ENCODE measurements around the gene ZNHIT6. TPM values are rescaled to one million over a fixed set of nuclear protein-coding genes. Genes with fewer than 3 reads are reported as not detected.

ZNHIT6 gene
- total RNA-seq, 1 experiment from 2014 or later, result 28.0 TPM

DNA sequence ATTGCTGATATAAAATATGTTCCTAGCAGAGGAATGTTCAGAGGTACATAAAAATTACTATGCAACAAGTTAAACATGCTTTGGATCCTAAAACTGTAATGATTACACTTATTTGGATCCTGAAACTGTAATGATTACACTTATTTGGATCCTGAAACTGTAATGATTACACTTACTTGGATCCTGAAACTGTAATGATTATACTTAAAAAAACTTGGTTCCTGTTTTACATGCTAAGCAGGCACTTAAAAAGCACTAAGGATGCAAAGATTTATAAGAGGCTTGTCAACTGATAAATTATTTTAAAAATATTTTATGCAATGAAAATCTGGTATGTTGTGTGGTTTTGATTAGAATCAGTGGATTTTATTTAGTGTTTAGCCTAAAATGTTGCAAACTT, 47.7 kb downstream of the ZNHIT6 start:
- Histone ChIP-seq H3K9me2 (replicated peaks; ENCODE audit: insufficient read depth, low read length) (no peaks in the 10 kb centered on the region), H3K4me2 (ENCODE audit: low read depth, low read length, poor library complexity, severe bottlenecking) (peak overlapping the region; percentile 48), H3K4me1 (ENCODE audit: low read length) (peaks cover 53% of the 10 kb centered on the region), H3K27me3 (ENCODE audit: low read length) (no peaks in the 10 kb centered on the region), H3K79me2 (ENCODE audit: low read length) (peaks cover 24% of the 10 kb centered on the region), H3K36me3 (ENCODE audit: insufficient read depth, low read length) (no peaks in the 10 kb centered on the region; the same call in 1 of the 2 replicates), H4K20me1 (ENCODE audit: insufficient read depth, low read depth, low read length) (0 out of 2 replicates have a peak, but pooled peaks cover 5% of the 10 kb centered on the region), H3K4me3 (ENCODE audit: low read length) (no peak overlapping the region), H3K9me3 (ENCODE audit: low read length) (no peaks in the 10 kb centered on the region), H2AFZ (ENCODE audit: low read length) (no peak overlapping the region), H3K27ac (ENCODE audit: low read length) (peak overlapping the region; percentile 68), H3K9ac (ENCODE audit: low read length) (no peak overlapping the region)
- DNase-seq, result no peak

DNA sequence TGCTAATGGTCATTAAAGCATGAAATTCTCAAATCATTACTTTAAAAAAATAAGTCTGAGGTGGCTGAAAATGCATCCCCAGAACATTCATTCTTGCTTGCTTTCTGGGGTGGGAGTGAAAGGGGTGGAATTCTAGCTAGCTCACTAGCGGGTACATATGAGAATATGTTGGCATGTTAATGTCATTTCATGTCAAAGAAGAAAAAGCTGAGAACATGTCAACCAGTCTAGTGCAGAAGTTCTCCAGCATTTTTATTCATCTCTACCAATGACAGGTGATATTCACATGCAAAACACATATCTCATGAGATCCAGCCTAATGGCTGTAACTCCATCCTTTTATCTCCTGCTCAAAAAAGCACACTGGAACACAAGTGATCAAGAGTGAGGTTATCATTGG, 49.1 kb downstream of the ZNHIT6 start:
- H3K4me1 ChIP-seq (ENCODE audit: low read length), result peaks cover 57% of the 10 kb centered on the region
- H3K4me2 ChIP-seq (ENCODE audit: low read depth, low read length, poor library complexity, severe bottlenecking), result peak overlapping the region; percentile 48
- H3K9me2 ChIP-seq (replicated peaks; ENCODE audit: insufficient read depth, low read length), result no peaks in the 10 kb centered on the region
- DNase-seq, result no peak
- H3K36me3 ChIP-seq (ENCODE audit: insufficient read depth, low read length), result peaks cover 10% of the 10 kb centered on the region; the same call in 1 of the 2 replicates
- peak overlapping the region; percentile 68; the same call in 1 of the 2 replicates for H3K27ac ChIP-seq (ENCODE audit: low read length)
- peaks cover 24% of the 10 kb centered on the region for H3K79me2 ChIP-seq (ENCODE audit: low read length)
- 0 out of 2 replicates have a peak, but pooled peaks cover 5% of the 10 kb centered on the region for H4K20me1 ChIP-seq (ENCODE audit: insufficient read depth, low read depth, low read length)
- no peaks in the 10 kb centered on the region for H3K27me3 ChIP-seq (ENCODE audit: low read length)
- no peak overlapping the region for H2AFZ ChIP-seq (ENCODE audit: low read length)
- H3K9me3 ChIP-seq (ENCODE audit: low read length), result no peaks in the 10 kb centered on the region
- H3K4me3 ChIP-seq (ENCODE audit: low read length), result no peak overlapping the region
- no peak overlapping the region for H3K9ac ChIP-seq (ENCODE audit: low read length)

DNA sequence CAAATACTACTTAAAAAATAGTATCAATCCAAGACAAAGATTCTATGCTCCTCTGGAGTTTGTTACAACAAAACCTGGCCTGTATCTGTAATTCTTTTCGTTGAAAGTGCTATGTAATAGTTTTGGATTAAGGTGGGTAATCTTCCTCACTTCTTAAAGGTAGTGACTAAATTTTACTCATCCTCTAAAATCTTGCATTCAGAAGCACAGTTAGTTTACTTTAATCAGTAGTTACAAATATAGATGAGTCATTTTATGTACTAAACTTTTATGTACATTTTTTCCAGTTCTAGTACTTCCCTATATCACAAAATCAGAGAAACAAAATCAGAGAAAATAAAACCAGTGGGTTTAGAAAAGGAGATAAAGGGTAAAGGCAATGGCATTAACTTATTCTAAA, 51.3 kb downstream of the ZNHIT6 start:
- Histone ChIP-seq H3K4me2 (ENCODE audit: low read depth, low read length, poor library complexity, severe bottlenecking) (no peak overlapping the region), H3K4me3 (ENCODE audit: low read length) (no peak overlapping the region), H3K4me1 (ENCODE audit: low read length) (peaks cover 36% of the 10 kb centered on the region), H4K20me1 (ENCODE audit: insufficient read depth, low read depth, low read length) (0 out of 2 replicates have a peak, but pooled peaks cover 5% of the 10 kb centered on the region), H3K27me3 (ENCODE audit: low read length) (no peaks in the 10 kb centered on the region), H3K9me2 (replicated peaks; ENCODE audit: insufficient read depth, low read length) (no peaks in the 10 kb centered on the region), H2AFZ (ENCODE audit: low read length) (no peak overlapping the region), H3K27ac (ENCODE audit: low read length) (no peak overlapping the region), H3K9me3 (ENCODE audit: low read length) (no peaks in the 10 kb centered on the region), H3K9ac (ENCODE audit: low read length) (no peak overlapping the region), H3K36me3 (ENCODE audit: insufficient read depth, low read length) (peaks cover 28% of the 10 kb centered on the region), H3K79me2 (ENCODE audit: low read length) (peaks cover 16% of the 10 kb centered on the region)
- no peak for DNase-seq

DNA sequence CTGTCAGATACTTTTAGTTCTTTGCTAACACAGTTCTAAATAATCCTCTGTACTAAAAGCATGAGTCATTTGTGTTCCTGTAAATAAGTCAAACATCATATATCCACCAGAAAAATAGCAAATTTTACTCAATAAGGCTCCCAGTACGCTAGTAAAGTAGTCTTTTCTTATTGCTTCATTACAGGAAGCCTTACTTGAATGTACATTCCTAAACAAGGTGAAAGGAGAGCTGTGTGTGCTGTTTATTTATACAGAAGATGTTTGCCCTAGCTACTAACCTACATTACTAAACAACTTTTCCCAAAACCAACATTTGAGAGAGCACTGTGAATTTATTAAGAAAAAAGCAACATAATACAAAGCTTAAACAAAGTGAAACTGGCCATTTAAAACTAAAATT, 52.0 kb downstream of the ZNHIT6 start:
- 0 out of 2 replicates have a peak, but pooled peaks cover 2% of the 10 kb centered on the region for H4K20me1 ChIP-seq (ENCODE audit: insufficient read depth, low read depth, low read length)
- no peak for DNase-seq
- H3K27me3 ChIP-seq (ENCODE audit: low read length), result no peaks in the 10 kb centered on the region
- peaks cover 15% of the 10 kb centered on the region for H3K79me2 ChIP-seq (ENCODE audit: low read length)
- no peak overlapping the region for H3K4me3 ChIP-seq (ENCODE audit: low read length)
- no peak overlapping the region for H3K4me2 ChIP-seq (ENCODE audit: low read depth, low read length, poor library complexity, severe bottlenecking)
- no peak overlapping the region for H3K9ac ChIP-seq (ENCODE audit: low read length)
- peaks cover 29% of the 10 kb centered on the region for H3K4me1 ChIP-seq (ENCODE audit: low read length)
- no peak overlapping the region for H2AFZ ChIP-seq (ENCODE audit: low read length)
- peaks cover 30% of the 10 kb centered on the region for H3K36me3 ChIP-seq (ENCODE audit: insufficient read depth, low read length)
- no peaks in the 10 kb centered on the region for H3K9me3 ChIP-seq (ENCODE audit: low read length)
- H3K27ac ChIP-seq (ENCODE audit: low read length), result no peak overlapping the region
- no peaks in the 10 kb centered on the region for H3K9me2 ChIP-seq (replicated peaks; ENCODE audit: insufficient read depth, low read length)

DNA sequence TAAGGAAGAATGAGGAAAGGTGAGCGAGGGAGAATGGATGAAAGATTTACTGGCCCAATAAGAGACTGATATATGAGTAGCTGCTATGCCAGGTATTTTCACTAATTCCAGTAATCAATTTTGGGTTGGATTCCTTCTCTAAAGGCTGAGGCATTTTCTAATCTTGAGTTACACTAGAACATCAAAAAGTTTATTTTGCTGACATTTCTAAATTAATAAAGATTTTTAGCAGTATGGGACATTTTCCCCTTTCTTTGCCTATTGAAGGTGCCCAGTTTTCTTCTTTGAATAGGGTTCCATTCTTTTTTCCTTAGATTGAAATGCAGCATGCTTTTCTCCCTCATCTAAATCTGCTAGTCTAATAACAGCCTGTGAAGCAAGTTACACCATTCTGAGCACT, 52.9 kb downstream of the ZNHIT6 start:
- Histone ChIP-seq H2AFZ (ENCODE audit: low read length) (no peak overlapping the region), H3K27me3 (ENCODE audit: low read length) (no peaks in the 10 kb centered on the region), H4K20me1 (ENCODE audit: insufficient read depth, low read depth, low read length) (no peaks in the 10 kb centered on the region), H3K4me1 (ENCODE audit: low read length) (peaks cover 19% of the 10 kb centered on the region), H3K36me3 (ENCODE audit: insufficient read depth, low read length) (peaks cover 36% of the 10 kb centered on the region), H3K9me2 (replicated peaks; ENCODE audit: insufficient read depth, low read length) (no peaks in the 10 kb centered on the region), H3K27ac (ENCODE audit: low read length) (no peak overlapping the region), H3K4me2 (ENCODE audit: low read depth, low read length, poor library complexity, severe bottlenecking) (no peak overlapping the region), H3K79me2 (ENCODE audit: low read length) (peaks cover 12% of the 10 kb centered on the region), H3K9ac (ENCODE audit: low read length) (no peak overlapping the region), H3K4me3 (ENCODE audit: low read length) (no peak overlapping the region), H3K9me3 (ENCODE audit: low read length) (no peaks in the 10 kb centered on the region; the same call in 1 of the 2 replicates)
- DNase-seq, result no peak

DNA sequence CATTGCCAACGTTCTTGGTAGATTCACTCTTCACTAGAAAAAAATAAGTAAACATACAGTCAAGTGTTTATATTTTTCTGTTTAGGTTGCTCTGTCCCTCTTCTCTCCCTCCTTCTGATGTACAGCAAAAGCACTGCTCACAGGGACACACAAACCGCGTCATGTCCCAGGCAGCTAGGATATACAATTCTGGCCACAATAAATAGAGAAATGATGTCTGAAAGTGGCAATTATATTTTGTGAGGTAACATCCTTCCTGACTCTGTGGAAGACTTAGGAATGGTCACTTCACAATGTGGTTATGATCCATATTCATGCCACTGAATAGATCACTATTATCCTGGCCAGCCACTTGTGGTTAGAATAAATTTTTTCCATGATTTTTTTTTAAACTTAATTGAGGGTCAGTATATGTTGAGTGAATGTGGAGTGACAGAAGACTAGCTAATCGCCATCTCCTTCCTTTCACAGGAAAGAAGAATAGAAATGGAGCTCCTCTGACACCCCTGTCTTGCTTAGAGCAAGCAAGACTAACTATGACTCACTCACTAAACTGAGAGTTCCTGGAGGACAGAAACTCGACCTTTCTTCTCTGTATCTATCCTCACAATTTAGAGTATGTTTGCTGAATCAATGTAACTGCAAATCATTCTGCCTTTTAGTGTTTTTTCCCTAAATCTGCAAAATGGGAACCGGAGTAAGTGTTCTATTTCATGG, 54.0 kb downstream of the ZNHIT6 start:
- H3K79me2 ChIP-seq (ENCODE audit: low read length), result peaks cover 6% of the 10 kb centered on the region
- H2AFZ ChIP-seq (ENCODE audit: low read length), result no peak overlapping the region
- peaks cover 8% of the 10 kb centered on the region for H3K4me1 ChIP-seq (ENCODE audit: low read length)
- H3K9me3 ChIP-seq (ENCODE audit: low read length), result peaks cover 3% of the 10 kb centered on the region; the same call in 1 of the 2 replicates
- no peaks in the 10 kb centered on the region for H3K9me2 ChIP-seq (replicated peaks; ENCODE audit: insufficient read depth, low read length)
- H3K27me3 ChIP-seq (ENCODE audit: low read length), result no peaks in the 10 kb centered on the region
- no peak overlapping the region for H3K27ac ChIP-seq (ENCODE audit: low read length)
- no peaks in the 10 kb centered on the region for H4K20me1 ChIP-seq (ENCODE audit: insufficient read depth, low read depth, low read length)
- no peak overlapping the region for H3K4me2 ChIP-seq (ENCODE audit: low read depth, low read length, poor library complexity, severe bottlenecking)
- H3K9ac ChIP-seq (ENCODE audit: low read length), result no peak overlapping the region
- H3K36me3 ChIP-seq (ENCODE audit: insufficient read depth, low read length), result peaks cover 47% of the 10 kb centered on the region
- DNase-seq, result no peak
- no peak overlapping the region for H3K4me3 ChIP-seq (ENCODE audit: low read length)

DNA sequence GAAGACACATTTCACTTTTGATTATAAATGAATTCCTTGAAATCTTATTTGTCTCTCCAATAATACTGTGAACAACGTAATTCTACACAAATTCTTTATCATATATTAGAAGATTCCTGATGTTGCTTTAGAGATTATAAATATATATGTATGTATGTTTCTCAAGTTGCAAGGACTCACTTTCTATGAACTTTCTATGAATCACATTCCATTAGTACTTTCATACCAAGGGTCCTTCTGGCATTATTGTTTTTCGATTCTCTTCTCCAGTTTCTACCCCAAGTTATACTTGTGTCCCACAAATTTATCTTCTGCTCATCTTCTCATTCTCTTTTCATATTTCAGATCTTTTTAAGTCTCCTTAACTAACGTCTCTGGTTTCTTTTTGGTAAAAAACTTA, 55.9 kb downstream of the ZNHIT6 start:
- no peak overlapping the region for H3K4me3 ChIP-seq (ENCODE audit: low read length)
- H3K27ac ChIP-seq (ENCODE audit: low read length), result no peak overlapping the region
- H3K9me2 ChIP-seq (replicated peaks; ENCODE audit: insufficient read depth, low read length), result no peaks in the 10 kb centered on the region
- peaks cover 4% of the 10 kb centered on the region; the same call in 1 of the 2 replicates for H3K4me1 ChIP-seq (ENCODE audit: low read length)
- H3K36me3 ChIP-seq (ENCODE audit: insufficient read depth, low read length), result peaks cover 52% of the 10 kb centered on the region
- H3K4me2 ChIP-seq (ENCODE audit: low read depth, low read length, poor library complexity, severe bottlenecking), result no peak overlapping the region
- H3K27me3 ChIP-seq (ENCODE audit: low read length), result no peaks in the 10 kb centered on the region
- no peak for DNase-seq
- H4K20me1 ChIP-seq (ENCODE audit: insufficient read depth, low read depth, low read length), result no peaks in the 10 kb centered on the region
- H3K9ac ChIP-seq (ENCODE audit: low read length), result no peak overlapping the region
- H2AFZ ChIP-seq (ENCODE audit: low read length), result no peak overlapping the region
- H3K79me2 ChIP-seq (ENCODE audit: low read length), result peaks cover 6% of the 10 kb centered on the region
- H3K9me3 ChIP-seq (ENCODE audit: low read length), result peaks cover 5% of the 10 kb centered on the region; the same call in 1 of the 2 replicates

DNA sequence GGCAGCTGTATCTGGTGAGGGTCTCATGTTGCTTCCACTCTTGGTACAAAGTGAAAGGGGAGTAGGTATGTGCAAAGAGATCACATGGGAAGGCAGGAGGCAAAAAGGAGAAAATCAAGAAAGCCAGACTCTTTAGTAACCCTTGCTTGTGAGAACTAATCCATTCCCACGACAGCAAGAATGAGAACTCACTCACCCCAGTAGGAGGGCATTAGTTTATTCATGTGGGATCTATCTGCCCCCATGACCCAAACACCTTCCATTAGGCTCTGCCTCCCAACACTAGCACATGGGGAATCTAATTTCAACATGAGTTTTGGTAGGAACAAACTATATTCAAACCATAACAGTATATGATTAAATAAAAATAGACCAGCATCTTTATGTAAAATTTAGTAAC, 57.6 kb downstream of the ZNHIT6 start:
- Histone ChIP-seq H3K79me2 (ENCODE audit: low read length) (peaks cover 3% of the 10 kb centered on the region; the same call in 1 of the 2 replicates), H3K9ac (ENCODE audit: low read length) (no peak overlapping the region), H2AFZ (ENCODE audit: low read length) (no peak overlapping the region), H3K36me3 (ENCODE audit: insufficient read depth, low read length) (peaks cover 52% of the 10 kb centered on the region), H3K27me3 (ENCODE audit: low read length) (no peaks in the 10 kb centered on the region), H3K27ac (ENCODE audit: low read length) (no peak overlapping the region), H3K9me3 (ENCODE audit: low read length) (peaks cover 5% of the 10 kb centered on the region; the same call in 1 of the 2 replicates), H3K4me2 (ENCODE audit: low read depth, low read length, poor library complexity, severe bottlenecking) (no peak overlapping the region), H3K4me1 (ENCODE audit: low read length) (peaks cover 4% of the 10 kb centered on the region; the same call in 1 of the 2 replicates), H3K4me3 (ENCODE audit: low read length) (no peak overlapping the region), H3K9me2 (replicated peaks; ENCODE audit: insufficient read depth, low read length) (no peaks in the 10 kb centered on the region), H4K20me1 (ENCODE audit: insufficient read depth, low read depth, low read length) (no peaks in the 10 kb centered on the region)
- DNase-seq, result no peak

All from Karpas-422 (cell line).